SK-N-SH treated with all-trans-retinoic acid at 6 μM for 48 hours (cell line): ENCODE data around the gene PLPPR2.
"Not testable (repeated sequence)": the region's sequence is repeated elsewhere in the genome, so short reads cannot be mapped to it uniquely, and the experiment has no call there.

Experiments used
- ATAC-seq: fragments of 200-7000 bp; cut with Tn5 transposase; 3 replicates; pipeline ENCODE4 v1.9.1; 2020; ENCODE audit warnings: mild to moderate bottlenecking, moderate library complexity
- ARNTL ChIP-seq: fragments of 450-650 bp; formaldehyde crosslinking; IDR thresholded peaks from 2 replicates; pipeline ENCODE4 v1.5.0; 2020; ENCODE audit warnings: low read depth, mild to moderate bottlenecking, moderate library complexity, borderline replicate concordance
- CSDC2 ChIP-seq: fragments of 250-450 bp; sonication (Bioruptor Pico); IDR thresholded peaks from 2 replicates; pipeline ENCODE4 v1.5.0; 2020; ENCODE audit warnings: mild to moderate bottlenecking, moderate library complexity
- CSRNP3 ChIP-seq: fragments of 250-450 bp; sonication (Bioruptor Pico); IDR thresholded peaks from 2 replicates; pipeline ENCODE4 v1.5.1; 2021; ENCODE audit warnings: mild to moderate bottlenecking, moderate library complexity
- ESRRG ChIP-seq: fragments of 250-450 bp; sonication (Bioruptor Pico); IDR thresholded peaks from 2 replicates; pipeline ENCODE4 v1.6.1; 2021; ENCODE audit warnings: mild to moderate bottlenecking
- ISL1 ChIP-seq: fragments of 250-450 bp; sonication (Bioruptor Pico); IDR thresholded peaks from 2 replicates; pipeline ENCODE4 v2.1.2; 2022; ENCODE audit warnings: mild to moderate bottlenecking, moderate library complexity
- OSR1 ChIP-seq: fragments of 250-450 bp; sonication (Bioruptor Pico); IDR thresholded peaks from 2 replicates; pipeline ENCODE4 v1.8.0; 2022; ENCODE audit warnings: moderate library complexity, mild to moderate bottlenecking, inconsistent platforms
- PATZ1 ChIP-seq: fragments of 250-450 bp; sonication (Bioruptor Pico); IDR thresholded peaks from 2 replicates; pipeline ENCODE4 v1.8.0; 2020; ENCODE audit warnings: mild to moderate bottlenecking, moderate library complexity, borderline replicate concordance
- POU6F1 ChIP-seq: fragments of 250-450 bp; sonication (Bioruptor Pico); IDR thresholded peaks from 2 replicates; pipeline ENCODE4 v1.8.0; 2021; ENCODE audit warnings: low read depth, mild to moderate bottlenecking, moderate library complexity, borderline replicate concordance
- PPARA ChIP-seq: fragments of 250-450 bp; sonication (Bioruptor Pico); IDR thresholded peaks from 2 replicates; pipeline ENCODE4 v1.5.0; 2020; ENCODE audit warnings: mild to moderate bottlenecking, borderline replicate concordance
- TCF4 ChIP-seq: fragments of 250-450 bp; sonication (Bioruptor Pico); IDR thresholded peaks from 2 replicates; pipeline ENCODE4 v1.8.0; 2021; ENCODE audit warnings: mild to moderate bottlenecking, moderate library complexity, borderline replicate concordance
- TOX ChIP-seq: fragments of 250-450 bp; sonication (Bioruptor Pico); IDR thresholded peaks from 2 replicates; pipeline ENCODE4 v1.8.0; 2021; ENCODE audit warnings: mild to moderate bottlenecking, moderate library complexity, borderline replicate concordance
- TSHZ2 ChIP-seq: fragments of 250-450 bp; sonication (Bioruptor Pico); IDR thresholded peaks from 2 replicates; pipeline ENCODE4 v1.5.0; 2020; ENCODE audit warnings: mild to moderate bottlenecking, moderate library complexity
- ZC3H10 ChIP-seq: fragments of 250-450 bp; sonication (Bioruptor Pico); IDR thresholded peaks from 2 replicates; pipeline ENCODE4 v1.5.1; 2021; ENCODE audit warnings: mild to moderate bottlenecking, moderate library complexity
- ZFP30 ChIP-seq: fragments of 450-650 bp; formaldehyde crosslinking; IDR thresholded peaks from 2 replicates; pipeline ENCODE4 v1.5.0; 2022; ENCODE audit warnings: mild to moderate bottlenecking, moderate library complexity
- ZNF565 ChIP-seq: fragments of 450-650 bp; formaldehyde crosslinking; conservative IDR thresholded peaks from 2 replicates; pipeline ENCODE4 v1.5.0; 2020; ENCODE audit warnings: low read depth, mild to moderate bottlenecking, moderate library complexity
- ZNF70 ChIP-seq: fragments of 450-650 bp; formaldehyde crosslinking; IDR thresholded peaks from 2 replicates; pipeline ENCODE4 v1.5.0; 2020; ENCODE audit warnings: mild to moderate bottlenecking, moderate library complexity
- ZNF8 ChIP-seq: fragments of 450-650 bp; formaldehyde crosslinking; IDR thresholded peaks from 2 replicates; pipeline ENCODE4 v1.5.0; 2020; ENCODE audit warnings: mild to moderate bottlenecking, moderate library complexity

The PLPPR2 gene

GRCh38 chr19:11355160-11356073 is at the start of gene PLPPR2:
TSS of gene PLPPR2 (plus strand) at chr19:11355432. CDS start at chr19:11357674, 2,242 bp downstream.
- TF ChIP-seq ISL1: no peak
- TF ChIP-seq ZNF70 (CRISPR knock-in tag): peak; percentile 57; the same call in 1 of the 2 replicates
- TF ChIP-seq OSR1 (CRISPR knock-in tag): no peak
- ATAC-seq: peak; percentile 99

GRCh38 chr19:11306337-11306736 is 48.9 kb upstream of the PLPPR2 start:
- no peak for ATAC-seq

GRCh38 chr19:11320278-11320995 is 34.8 kb upstream of the PLPPR2 start:
- ATAC-seq: not testable (repeated sequence)

More at GRCh38 chr19:11306337-11306736, 48.9 kb upstream of the PLPPR2 start:
- TF ChIP-seq PPARA (CRISPR knock-in tag): no peak
- no peak for TF ChIP-seq OSR1 (CRISPR knock-in tag)
- no peak for TF ChIP-seq TOX (CRISPR knock-in tag)
- no peak for TF ChIP-seq ZNF565 (CRISPR knock-in tag)
- no peak for TF ChIP-seq TSHZ2 (CRISPR knock-in tag)
- TF ChIP-seq ZFP30 (CRISPR knock-in tag): no peak
- no peak for TF ChIP-seq TCF4 (CRISPR knock-in tag)
- TF ChIP-seq ZC3H10: no peak
- TF ChIP-seq POU6F1 (CRISPR knock-in tag): no peak
- no peak for TF ChIP-seq ZNF8 (CRISPR knock-in tag)

GRCh38 chr19:11321191-11322126 is 33.8 kb upstream of the PLPPR2 start:
- no peak for ATAC-seq
- no peak for TF ChIP-seq CSDC2 (CRISPR knock-in tag)
- no peak for TF ChIP-seq ZNF70 (CRISPR knock-in tag)
- TF ChIP-seq ARNTL (CRISPR knock-in tag): no peak
- TF ChIP-seq POU6F1 (CRISPR knock-in tag): no peak
- no peak for TF ChIP-seq CSRNP3 (CRISPR knock-in tag)
- TF ChIP-seq ESRRG (CRISPR knock-in tag): no peak
- TF ChIP-seq OSR1 (CRISPR knock-in tag): no peak
- no peak for TF ChIP-seq PATZ1
